ENCODE measurements around the gene CYTH4.

- TF ChIP-seq POLR2A (IDR thresholded peaks at IDR 0.05) (no peak), CTCF (IDR thresholded peaks at IDR 0.05) (no peak)
Observed at GRCh38 chr22:37310815-37311595, 28.7 kb downstream of the CYTH4 start.

Data from Peyer's patch (tissue), 4 donors.